Measurements from ENCODE around the gene ABTB2. TPM values are rescaled to one million over a fixed set of nuclear protein-coding genes. Genes with fewer than 3 reads are reported as not detected.

The ABTB2 gene
- polyA plus RNA-seq, 1 of the 3 experiments (the other 2 are of a cell fraction), result 7.8 TPM

DNA sequence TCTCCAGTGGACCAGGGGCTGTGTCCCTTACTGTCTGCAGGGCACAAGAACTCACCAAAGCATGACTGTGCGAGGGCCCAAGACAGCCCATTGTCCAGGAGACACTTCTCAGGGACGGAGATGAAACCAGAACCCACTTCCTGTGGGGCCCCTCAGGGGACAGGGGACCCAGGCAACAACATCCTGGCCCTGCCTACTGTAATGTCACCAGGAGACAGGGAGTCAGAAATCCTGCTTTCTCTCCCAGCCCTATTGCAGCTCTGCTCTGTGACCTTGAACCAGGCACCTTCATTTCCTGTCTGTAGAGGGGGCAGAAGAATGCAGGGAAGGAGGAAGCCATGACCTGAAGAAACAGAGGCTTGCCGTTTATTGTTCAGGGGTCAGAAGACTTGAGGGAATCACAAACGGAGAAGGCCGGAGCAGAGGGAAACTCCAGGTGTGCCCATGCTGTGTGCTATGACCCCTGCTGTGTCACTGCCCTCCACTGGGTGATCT is 154.4 kb downstream of the ABTB2 start:
- H3K9me2 ChIP-seq, result no peaks in the 10 kb centered on the region
- no peak overlapping the region for H2AFZ ChIP-seq (ENCODE audit: low read depth)
- no peaks in the 10 kb centered on the region for H3K27me3 ChIP-seq (ENCODE audit: insufficient read depth)
- no peaks in the 10 kb centered on the region for H4K20me1 ChIP-seq (ENCODE audit: insufficient read depth)
- H3K4me2 ChIP-seq, result no peak overlapping the region
- H3K27ac ChIP-seq (ENCODE audit: low read depth in 2 of 2, low read length in 1 of 2), result no peak overlapping the region
- WGBS (ENCODE audit: low lambda C conversion rate), result 93% methylated on average over 5 of the region's 5 CpGs
- ChIA-PET CTCF (interaction anchor here (1.3 to 2.3 kb wide), 2 partner anchors 16 to 29 kb away, joined by 5 to 8 read pairs; no protein-coding TSS in a partner anchor), POLR2A (no interaction called here)
- no peak for DNase-seq
- no peaks in the 10 kb centered on the region for H3K36me3 ChIP-seq (replicated peaks in 1 of 2; ENCODE audit: control insufficient read depth in 1 of 2, insufficient read depth in 2 of 2, low read length in 1 of 2)
- H3K79me2 ChIP-seq (ENCODE audit: insufficient read depth), result no peaks in the 10 kb centered on the region
- H3K4me1 ChIP-seq (ENCODE audit: control insufficient read depth in 1 of 2, insufficient read depth in 2 of 2, low read depth in 1 of 2, low read length in 1 of 2), result peaks cover 7 to 42% of the 10 kb centered on the region in 2 experiments; a peak in 2 of 4 replicates
- peaks cover 18% of the 10 kb centered on the region for H3F3A ChIP-seq (replicated peaks; ENCODE audit: insufficient read depth)
- H3K4me3 ChIP-seq (ENCODE audit: low read depth in 2 of 2, low read length in 1 of 2), result no peak overlapping the region
- no peak overlapping the region for H3K9ac ChIP-seq
- TF ChIP-seq GABPA (IDR thresholded peaks at IDR 0.05; ENCODE audit: low read depth), result no peak
- TF ChIP-seq, protein P1, sequence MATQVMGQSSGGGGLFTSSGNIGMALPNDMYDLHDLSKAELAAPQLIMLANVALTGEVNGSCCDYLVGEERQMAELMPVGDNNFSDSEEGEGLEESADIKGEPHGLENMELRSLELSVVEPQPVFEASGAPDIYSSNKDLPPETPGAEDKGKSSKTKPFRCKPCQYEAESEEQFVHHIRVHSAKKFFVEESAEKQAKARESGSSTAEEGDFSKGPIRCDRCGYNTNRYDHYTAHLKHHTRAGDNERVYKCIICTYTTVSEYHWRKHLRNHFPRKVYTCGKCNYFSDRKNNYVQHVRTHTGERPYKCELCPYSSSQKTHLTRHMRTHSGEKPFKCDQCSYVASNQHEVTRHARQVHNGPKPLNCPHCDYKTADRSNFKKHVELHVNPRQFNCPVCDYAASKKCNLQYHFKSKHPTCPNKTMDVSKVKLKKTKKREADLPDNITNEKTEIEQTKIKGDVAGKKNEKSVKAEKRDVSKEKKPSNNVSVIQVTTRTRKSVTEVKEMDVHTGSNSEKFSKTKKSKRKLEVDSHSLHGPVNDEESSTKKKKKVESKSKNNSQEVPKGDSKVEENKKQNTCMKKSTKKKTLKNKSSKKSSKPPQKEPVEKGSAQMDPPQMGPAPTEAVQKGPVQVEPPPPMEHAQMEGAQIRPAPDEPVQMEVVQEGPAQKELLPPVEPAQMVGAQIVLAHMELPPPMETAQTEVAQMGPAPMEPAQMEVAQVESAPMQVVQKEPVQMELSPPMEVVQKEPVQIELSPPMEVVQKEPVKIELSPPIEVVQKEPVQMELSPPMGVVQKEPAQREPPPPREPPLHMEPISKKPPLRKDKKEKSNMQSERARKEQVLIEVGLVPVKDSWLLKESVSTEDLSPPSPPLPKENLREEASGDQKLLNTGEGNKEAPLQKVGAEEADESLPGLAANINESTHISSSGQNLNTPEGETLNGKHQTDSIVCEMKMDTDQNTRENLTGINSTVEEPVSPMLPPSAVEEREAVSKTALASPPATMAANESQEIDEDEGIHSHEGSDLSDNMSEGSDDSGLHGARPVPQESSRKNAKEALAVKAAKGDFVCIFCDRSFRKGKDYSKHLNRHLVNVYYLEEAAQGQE (IDR thresholded peaks at IDR 0.05; ENCODE audit: low read depth, low read length), result no peak
- no peak for TF ChIP-seq RAD21 (IDR thresholded peaks at IDR 0.05; ENCODE audit: low read length)
- TF ChIP-seq ELF1 (IDR thresholded peaks at IDR 0.05), result no peak
- no peak for TF ChIP-seq NFIC (IDR thresholded peaks at IDR 0.05; ENCODE audit: borderline replicate concordance)
- no peak for TF ChIP-seq EZH2phosphoT487 (IDR thresholded peaks at IDR 0.05; ENCODE audit: borderline replicate concordance, low read depth)
- TF ChIP-seq GATA2 (CRISPR knock-in tag; IDR thresholded peaks at IDR 0.05), result no peak
- TF ChIP-seq, protein P2, sequence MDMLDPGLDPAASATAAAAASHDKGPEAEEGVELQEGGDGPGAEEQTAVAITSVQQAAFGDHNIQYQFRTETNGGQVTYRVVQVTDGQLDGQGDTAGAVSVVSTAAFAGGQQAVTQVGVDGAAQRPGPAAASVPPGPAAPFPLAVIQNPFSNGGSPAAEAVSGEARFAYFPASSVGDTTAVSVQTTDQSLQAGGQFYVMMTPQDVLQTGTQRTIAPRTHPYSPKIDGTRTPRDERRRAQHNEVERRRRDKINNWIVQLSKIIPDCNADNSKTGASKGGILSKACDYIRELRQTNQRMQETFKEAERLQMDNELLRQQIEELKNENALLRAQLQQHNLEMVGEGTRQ (IDR thresholded peaks at IDR 0.05; ENCODE audit: borderline replicate concordance, low read depth, low read length), result no peak
- TF ChIP-seq, protein P3, sequence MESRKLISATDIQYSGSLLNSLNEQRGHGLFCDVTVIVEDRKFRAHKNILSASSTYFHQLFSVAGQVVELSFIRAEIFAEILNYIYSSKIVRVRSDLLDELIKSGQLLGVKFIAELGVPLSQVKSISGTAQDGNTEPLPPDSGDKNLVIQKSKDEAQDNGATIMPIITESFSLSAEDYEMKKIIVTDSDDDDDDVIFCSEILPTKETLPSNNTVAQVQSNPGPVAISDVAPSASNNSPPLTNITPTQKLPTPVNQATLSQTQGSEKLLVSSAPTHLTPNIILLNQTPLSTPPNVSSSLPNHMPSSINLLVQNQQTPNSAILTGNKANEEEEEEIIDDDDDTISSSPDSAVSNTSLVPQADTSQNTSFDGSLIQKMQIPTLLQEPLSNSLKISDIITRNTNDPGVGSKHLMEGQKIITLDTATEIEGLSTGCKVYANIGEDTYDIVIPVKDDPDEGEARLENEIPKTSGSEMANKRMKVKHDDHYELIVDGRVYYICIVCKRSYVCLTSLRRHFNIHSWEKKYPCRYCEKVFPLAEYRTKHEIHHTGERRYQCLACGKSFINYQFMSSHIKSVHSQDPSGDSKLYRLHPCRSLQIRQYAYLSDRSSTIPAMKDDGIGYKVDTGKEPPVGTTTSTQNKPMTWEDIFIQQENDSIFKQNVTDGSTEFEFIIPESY (IDR thresholded peaks at IDR 0.05; ENCODE audit: borderline replicate concordance, low read depth), result no peak
- no peak for TF ChIP-seq MXI1 (IDR thresholded peaks at IDR 0.05; ENCODE audit: low read depth, low read length)
- H3K9me3 ChIP-seq, result no peaks in the 10 kb centered on the region

DNA sequence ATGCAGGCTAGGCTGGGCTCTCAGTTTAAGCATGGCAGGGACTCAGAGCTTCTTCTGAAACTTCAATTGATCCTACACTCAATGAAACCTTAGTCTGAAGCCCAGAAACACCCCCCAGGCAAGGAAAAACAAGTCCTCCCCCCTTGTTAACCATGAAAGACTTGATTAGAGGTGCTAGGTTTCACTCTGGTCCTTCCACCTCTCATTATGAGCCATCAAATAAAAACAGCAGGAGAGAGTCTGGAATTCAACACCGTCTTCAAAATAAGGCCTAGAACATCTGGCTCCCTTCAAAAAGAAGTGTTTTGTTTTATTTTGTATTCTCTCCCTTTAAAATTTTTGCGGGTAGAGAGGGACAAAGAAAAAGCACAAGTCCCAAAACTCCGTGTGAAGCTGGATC is 156.7 kb downstream of the ABTB2 start:
- no peak overlapping the region for H2AFZ ChIP-seq (ENCODE audit: low read depth)
- peaks cover 12% of the 10 kb centered on the region for H3F3A ChIP-seq (replicated peaks; ENCODE audit: insufficient read depth)
- no peaks in the 10 kb centered on the region for H3K27me3 ChIP-seq (ENCODE audit: insufficient read depth)
- no peaks in the 10 kb centered on the region for H4K20me1 ChIP-seq (ENCODE audit: insufficient read depth)
- ChIA-PET CTCF (no interaction called here), POLR2A (no interaction called here)
- no peak overlapping the region for H3K4me3 ChIP-seq (ENCODE audit: low read depth in 2 of 2, low read length in 1 of 2)
- no peak for DNase-seq
- H3K79me2 ChIP-seq (ENCODE audit: insufficient read depth), result no peaks in the 10 kb centered on the region
- no peak overlapping the region for H3K4me2 ChIP-seq
- no peak overlapping the region for H3K27ac ChIP-seq (ENCODE audit: low read depth in 2 of 2, low read length in 1 of 2)
- no peaks in the 10 kb centered on the region for H3K9me2 ChIP-seq
- peaks cover 0 to 25% of the 10 kb centered on the region in 2 experiments; a peak in 2 of 4 replicates for H3K4me1 ChIP-seq (ENCODE audit: control insufficient read depth in 1 of 2, insufficient read depth in 2 of 2, low read depth in 1 of 2, low read length in 1 of 2)
- WGBS (ENCODE audit: low lambda C conversion rate), result 94% methylated on average over 3 of the region's 3 CpGs
- H3K9ac ChIP-seq, result no peak overlapping the region
- H3K9me3 ChIP-seq, result no peaks in the 10 kb centered on the region
- no peaks in the 10 kb centered on the region for H3K36me3 ChIP-seq (replicated peaks in 1 of 2; ENCODE audit: control insufficient read depth in 1 of 2, insufficient read depth in 2 of 2, low read length in 1 of 2)
- no peak for TF ChIP-seq RCOR1 (IDR thresholded peaks at IDR 0.05; ENCODE audit: low read length)
- no peak for TF ChIP-seq MEF2A (IDR thresholded peaks at IDR 0.05; ENCODE audit: borderline replicate concordance, low read depth)
- no peak for TF ChIP-seq FOXM1 (IDR thresholded peaks at IDR 0.05; ENCODE audit: low read depth)
- TF ChIP-seq, protein P3 (IDR thresholded peaks at IDR 0.05; ENCODE audit: borderline replicate concordance, low read depth), result no peak
- TF ChIP-seq, protein P4, sequence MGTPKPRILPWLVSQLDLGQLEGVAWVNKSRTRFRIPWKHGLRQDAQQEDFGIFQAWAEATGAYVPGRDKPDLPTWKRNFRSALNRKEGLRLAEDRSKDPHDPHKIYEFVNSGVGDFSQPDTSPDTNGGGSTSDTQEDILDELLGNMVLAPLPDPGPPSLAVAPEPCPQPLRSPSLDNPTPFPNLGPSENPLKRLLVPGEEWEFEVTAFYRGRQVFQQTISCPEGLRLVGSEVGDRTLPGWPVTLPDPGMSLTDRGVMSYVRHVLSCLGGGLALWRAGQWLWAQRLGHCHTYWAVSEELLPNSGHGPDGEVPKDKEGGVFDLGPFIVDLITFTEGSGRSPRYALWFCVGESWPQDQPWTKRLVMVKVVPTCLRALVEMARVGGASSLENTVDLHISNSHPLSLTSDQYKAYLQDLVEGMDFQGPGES (IDR thresholded peaks at IDR 0.05; ENCODE audit: low read depth, low read length), result no peak
- TF ChIP-seq TEAD4 (IDR thresholded peaks at IDR 0.05; ENCODE audit: borderline replicate concordance, insufficient read depth), result no peak
- TF ChIP-seq, protein P5, sequence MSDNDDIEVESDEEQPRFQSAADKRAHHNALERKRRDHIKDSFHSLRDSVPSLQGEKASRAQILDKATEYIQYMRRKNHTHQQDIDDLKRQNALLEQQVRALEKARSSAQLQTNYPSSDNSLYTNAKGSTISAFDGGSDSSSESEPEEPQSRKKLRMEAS (IDR thresholded peaks at IDR 0.05; ENCODE audit: low read depth), result no peak
- no peak for TF ChIP-seq GABPA (IDR thresholded peaks at IDR 0.05; ENCODE audit: low read depth)
- no peak for TF ChIP-seq YY1 (IDR thresholded peaks at IDR 0.05; ENCODE audit: low read depth)

All from SK-N-SH (cell line).